WTC11 (cell line): Measurements from ENCODE around the gene RAB22A. TPM values are rescaled to one million over a fixed set of nuclear protein-coding genes. Genes with fewer than 3 reads are reported as not detected.
A peak's percentile ranks its signal among the peaks of the same experiment; 100 is the strongest.

Source experiments
- ATAC-seq: fragments of 200-7000 bp; cut with Tn5 transposase; 2 replicates; pipeline ENCODE4 v1.10.0; 2021; ENCODE audit warnings: mild to moderate bottlenecking, moderate library complexity
- CTCF ChIA-PET: fragments of 300-600 bp; sonication (Branson Sonifier 250); formaldehyde crosslinking; loops from one replicate; lab custom pipeline; 2021; ENCODE audit warnings: antibody characterized with exemption; lab: Charles Lee
- POLR2A ChIA-PET: fragments of 350-600 bp; sonication (Branson Sonifier 250); formaldehyde crosslinking; loops from one replicate; lab custom pipeline; 2021; ENCODE audit warnings: antibody characterized with exemption; lab: Charles Lee
- DNase-seq: peaks from one replicate; pipeline ENCODE4 v3.0.0; 2021; ENCODE audit warnings: low spot score
- H3K27ac Mint-ChIP-seq: 2 replicates; pipeline ENCODE4 v1.8.0; 2021; ENCODE audit warnings: mixed read lengths
- H3K27me3 Mint-ChIP-seq: 2 replicates; pipeline ENCODE4 v1.8.0; 2021; ENCODE audit warnings: low read depth, mild to moderate bottlenecking, moderate library complexity, mixed read lengths
- H3K36me3 Mint-ChIP-seq: 2 replicates; pipeline ENCODE4 v1.8.0; 2021; ENCODE audit warnings: mixed read lengths
- H3K4me1 Mint-ChIP-seq: 2 replicates; pipeline ENCODE4 v1.8.0; 2022; ENCODE audit warnings: mixed read lengths
- H3K4me3 Mint-ChIP-seq: 2 replicates; pipeline ENCODE4 v1.8.0; 2021; ENCODE audit warnings: mild to moderate bottlenecking, moderate library complexity, mixed read lengths
- H3K9me3 Mint-ChIP-seq: 2 replicates; pipeline ENCODE4 v1.8.0; 2021; ENCODE audit warnings: mixed read lengths
- ESRRA ChIP-seq: sonication (generic); formaldehyde crosslinking; IDR thresholded peaks from 2 replicates; pipeline ENCODE4 v1.8.1; 2022; ENCODE audit warnings: mild to moderate bottlenecking, missing genetic modification reagents, borderline replicate concordance
- IRF2 ChIP-seq: sonication (generic); formaldehyde crosslinking; IDR thresholded peaks from 2 replicates; pipeline ENCODE4 v1.8.0; 2022; ENCODE audit warnings: low read depth, missing genetic modification reagents, borderline replicate concordance
- NR1H2 ChIP-seq: sonication (generic); formaldehyde crosslinking; IDR thresholded peaks from 2 replicates; pipeline ENCODE4 v1.9.0; 2021; ENCODE audit warnings: mild to moderate bottlenecking, moderate library complexity, missing genetic modification reagents
- ZNF263 ChIP-seq: sonication (generic); formaldehyde crosslinking; IDR thresholded peaks from 2 replicates; pipeline ENCODE4 v1.8.1; 2022; ENCODE audit warnings: low read depth, mild to moderate bottlenecking, moderate library complexity, missing genetic modification reagents
- ZNF396 ChIP-seq: fragments of 250-450 bp; sonication (Bioruptor Pico); IDR thresholded peaks from 2 replicates; pipeline ENCODE4 v1.8.0; 2021; ENCODE audit warnings: mild to moderate bottlenecking, moderate library complexity, borderline replicate concordance
- total RNA-seq: library from RNA; stranded (reverse); gene quantifications from 3 replicates; pipeline ENCODE4 v1.2.3, GENCODE V29; 2021
- TF ChIP-seq, protein P1 (sequence below): sonication (generic); formaldehyde crosslinking; IDR thresholded peaks from 2 replicates; pipeline ENCODE4 v1.8.0; 2023; ENCODE audit warnings: mild to moderate bottlenecking, missing genetic modification reagents
- TF ChIP-seq, protein P2 (sequence below): sonication (generic); formaldehyde crosslinking; IDR thresholded peaks from 2 replicates; pipeline ENCODE4 v1.8.1; 2023; ENCODE audit warnings: mild to moderate bottlenecking, moderate library complexity, missing genetic modification reagents
- TF ChIP-seq, protein P3 (sequence below): sonication (generic); formaldehyde crosslinking; IDR thresholded peaks from 2 replicates; pipeline ENCODE4 v1.8.0; 2022; ENCODE audit warnings: mild to moderate bottlenecking, missing genetic modification reagents
- TF ChIP-seq, protein P4 (sequence below): sonication (generic); formaldehyde crosslinking; conservative IDR thresholded peaks from 2 replicates; pipeline ENCODE4 v1.8.1; 2023; ENCODE audit warnings: mild to moderate bottlenecking, low read depth, missing genetic modification reagents, moderate library complexity
- TF ChIP-seq, protein P5 (sequence below): fragments of 250-450 bp; sonication (Bioruptor Pico); IDR thresholded peaks from 2 replicates; pipeline ENCODE4 v1.8.0; 2021; ENCODE audit warnings: mild to moderate bottlenecking
- TF ChIP-seq, protein P6 (sequence below): sonication (generic); formaldehyde crosslinking; IDR thresholded peaks from 2 replicates; pipeline ENCODE4 v1.8.1; 2022; ENCODE audit warnings: mild to moderate bottlenecking, moderate library complexity, missing genetic modification reagents
- TF ChIP-seq, protein P7 (sequence below): sonication (generic); formaldehyde crosslinking; IDR thresholded peaks from 2 replicates; pipeline ENCODE4 v1.8.0; 2022; ENCODE audit warnings: mild to moderate bottlenecking, missing genetic modification reagents

The RAB22A gene
- total RNA-seq, 1 experiment from 2014 or later, result 6.0 TPM

DNA sequence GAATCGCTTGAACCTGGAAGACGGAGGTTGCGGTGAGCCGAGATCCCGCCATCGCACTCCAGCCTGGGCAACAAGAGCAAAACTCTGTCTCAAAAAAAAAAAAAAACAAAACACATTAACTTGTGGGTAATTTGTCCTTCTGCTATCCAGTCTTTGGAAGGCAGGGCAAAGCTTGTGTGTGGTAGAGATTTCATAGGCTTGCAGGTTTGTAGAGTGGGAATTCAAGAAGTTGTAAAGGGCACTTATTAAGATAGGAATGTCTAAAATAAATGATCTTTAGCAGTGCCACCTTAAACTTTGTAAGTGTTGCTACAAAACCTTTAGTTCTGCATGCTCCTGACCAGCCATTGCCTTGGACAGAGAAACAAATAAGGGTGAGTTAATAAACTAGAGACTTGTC, 87.9 kb downstream of the RAB22A start (continued):
- TF ChIP-seq, protein P1, sequence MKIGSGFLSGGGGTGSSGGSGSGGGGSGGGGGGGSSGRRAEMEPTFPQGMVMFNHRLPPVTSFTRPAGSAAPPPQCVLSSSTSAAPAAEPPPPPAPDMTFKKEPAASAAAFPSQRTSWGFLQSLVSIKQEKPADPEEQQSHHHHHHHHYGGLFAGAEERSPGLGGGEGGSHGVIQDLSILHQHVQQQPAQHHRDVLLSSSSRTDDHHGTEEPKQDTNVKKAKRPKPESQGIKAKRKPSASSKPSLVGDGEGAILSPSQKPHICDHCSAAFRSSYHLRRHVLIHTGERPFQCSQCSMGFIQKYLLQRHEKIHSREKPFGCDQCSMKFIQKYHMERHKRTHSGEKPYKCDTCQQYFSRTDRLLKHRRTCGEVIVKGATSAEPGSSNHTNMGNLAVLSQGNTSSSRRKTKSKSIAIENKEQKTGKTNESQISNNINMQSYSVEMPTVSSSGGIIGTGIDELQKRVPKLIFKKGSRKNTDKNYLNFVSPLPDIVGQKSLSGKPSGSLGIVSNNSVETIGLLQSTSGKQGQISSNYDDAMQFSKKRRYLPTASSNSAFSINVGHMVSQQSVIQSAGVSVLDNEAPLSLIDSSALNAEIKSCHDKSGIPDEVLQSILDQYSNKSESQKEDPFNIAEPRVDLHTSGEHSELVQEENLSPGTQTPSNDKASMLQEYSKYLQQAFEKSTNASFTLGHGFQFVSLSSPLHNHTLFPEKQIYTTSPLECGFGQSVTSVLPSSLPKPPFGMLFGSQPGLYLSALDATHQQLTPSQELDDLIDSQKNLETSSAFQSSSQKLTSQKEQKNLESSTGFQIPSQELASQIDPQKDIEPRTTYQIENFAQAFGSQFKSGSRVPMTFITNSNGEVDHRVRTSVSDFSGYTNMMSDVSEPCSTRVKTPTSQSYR (CRISPR knock-in tag), result no peak
- TF ChIP-seq ZNF396 (CRISPR knock-in tag) (no peak), ZNF263 (CRISPR knock-in tag) (no peak), ESRRA (CRISPR knock-in tag) (no peak)
- TF ChIP-seq, protein P2, sequence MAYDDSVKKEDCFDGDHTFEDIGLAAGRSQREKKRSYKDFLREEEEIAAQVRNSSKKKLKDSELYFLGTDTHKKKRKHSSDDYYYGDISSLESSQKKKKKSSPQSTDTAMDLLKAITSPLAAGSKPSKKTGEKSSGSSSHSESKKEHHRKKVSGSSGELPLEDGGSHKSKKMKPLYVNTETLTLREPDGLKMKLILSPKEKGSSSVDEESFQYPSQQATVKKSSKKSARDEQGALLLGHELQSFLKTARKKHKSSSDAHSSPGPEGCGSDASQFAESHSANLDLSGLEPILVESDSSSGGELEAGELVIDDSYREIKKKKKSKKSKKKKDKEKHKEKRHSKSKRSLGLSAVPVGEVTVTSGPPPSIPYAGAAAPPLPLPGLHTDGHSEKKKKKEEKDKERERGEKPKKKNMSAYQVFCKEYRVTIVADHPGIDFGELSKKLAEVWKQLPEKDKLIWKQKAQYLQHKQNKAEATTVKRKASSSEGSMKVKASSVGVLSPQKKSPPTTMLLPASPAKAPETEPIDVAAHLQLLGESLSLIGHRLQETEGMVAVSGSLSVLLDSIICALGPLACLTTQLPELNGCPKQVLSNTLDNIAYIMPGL (CRISPR knock-in tag), result no peak
- TF ChIP-seq, protein P3, sequence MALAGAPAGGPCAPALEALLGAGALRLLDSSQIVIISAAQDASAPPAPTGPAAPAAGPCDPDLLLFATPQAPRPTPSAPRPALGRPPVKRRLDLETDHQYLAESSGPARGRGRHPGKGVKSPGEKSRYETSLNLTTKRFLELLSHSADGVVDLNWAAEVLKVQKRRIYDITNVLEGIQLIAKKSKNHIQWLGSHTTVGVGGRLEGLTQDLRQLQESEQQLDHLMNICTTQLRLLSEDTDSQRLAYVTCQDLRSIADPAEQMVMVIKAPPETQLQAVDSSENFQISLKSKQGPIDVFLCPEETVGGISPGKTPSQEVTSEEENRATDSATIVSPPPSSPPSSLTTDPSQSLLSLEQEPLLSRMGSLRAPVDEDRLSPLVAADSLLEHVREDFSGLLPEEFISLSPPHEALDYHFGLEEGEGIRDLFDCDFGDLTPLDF (CRISPR knock-in tag), result no peak

DNA sequence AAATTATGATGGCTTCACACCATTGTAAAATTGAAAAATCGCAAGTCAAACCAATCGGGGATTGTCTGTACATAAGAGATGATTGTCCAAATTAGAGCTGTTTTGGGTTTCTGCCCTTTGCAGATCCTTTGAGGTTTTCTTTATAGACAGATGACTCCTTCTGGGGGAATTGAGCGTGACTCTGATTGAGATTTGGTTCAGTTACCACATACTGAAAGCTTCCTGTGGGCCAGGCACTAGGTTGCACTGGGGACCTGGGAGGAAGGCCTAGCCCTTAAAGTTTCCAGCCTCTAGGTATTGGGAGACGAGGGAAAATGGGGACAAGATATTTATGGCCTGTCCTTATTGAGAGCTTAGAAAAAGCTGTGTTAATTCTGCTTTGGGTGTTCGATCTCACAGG, 88.7 kb downstream of the RAB22A start:
- ChIA-PET POLR2A (interaction anchor here (0.8 to 2.3 kb wide), 2 partner anchors 9 to 23 kb away, joined by 4 to 9 read pairs; partner anchors contain the start of gene VAPB), CTCF (no interaction called here)
- no peak for ATAC-seq
- H3K27me3 Mint-ChIP-seq, result no peaks in the 10 kb centered on the region
- H3K9me3 Mint-ChIP-seq, result no peaks in the 10 kb centered on the region
- H3K4me1 Mint-ChIP-seq, result peaks cover 45% of the 10 kb centered on the region
- TF ChIP-seq, protein P4, sequence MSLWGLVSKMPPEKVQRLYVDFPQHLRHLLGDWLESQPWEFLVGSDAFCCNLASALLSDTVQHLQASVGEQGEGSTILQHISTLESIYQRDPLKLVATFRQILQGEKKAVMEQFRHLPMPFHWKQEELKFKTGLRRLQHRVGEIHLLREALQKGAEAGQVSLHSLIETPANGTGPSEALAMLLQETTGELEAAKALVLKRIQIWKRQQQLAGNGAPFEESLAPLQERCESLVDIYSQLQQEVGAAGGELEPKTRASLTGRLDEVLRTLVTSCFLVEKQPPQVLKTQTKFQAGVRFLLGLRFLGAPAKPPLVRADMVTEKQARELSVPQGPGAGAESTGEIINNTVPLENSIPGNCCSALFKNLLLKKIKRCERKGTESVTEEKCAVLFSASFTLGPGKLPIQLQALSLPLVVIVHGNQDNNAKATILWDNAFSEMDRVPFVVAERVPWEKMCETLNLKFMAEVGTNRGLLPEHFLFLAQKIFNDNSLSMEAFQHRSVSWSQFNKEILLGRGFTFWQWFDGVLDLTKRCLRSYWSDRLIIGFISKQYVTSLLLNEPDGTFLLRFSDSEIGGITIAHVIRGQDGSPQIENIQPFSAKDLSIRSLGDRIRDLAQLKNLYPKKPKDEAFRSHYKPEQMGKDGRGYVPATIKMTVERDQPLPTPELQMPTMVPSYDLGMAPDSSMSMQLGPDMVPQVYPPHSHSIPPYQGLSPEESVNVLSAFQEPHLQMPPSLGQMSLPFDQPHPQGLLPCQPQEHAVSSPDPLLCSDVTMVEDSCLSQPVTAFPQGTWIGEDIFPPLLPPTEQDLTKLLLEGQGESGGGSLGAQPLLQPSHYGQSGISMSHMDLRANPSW (CRISPR knock-in tag), result no peak
- TF ChIP-seq IRF2, result no peak
- TF ChIP-seq, protein P5, sequence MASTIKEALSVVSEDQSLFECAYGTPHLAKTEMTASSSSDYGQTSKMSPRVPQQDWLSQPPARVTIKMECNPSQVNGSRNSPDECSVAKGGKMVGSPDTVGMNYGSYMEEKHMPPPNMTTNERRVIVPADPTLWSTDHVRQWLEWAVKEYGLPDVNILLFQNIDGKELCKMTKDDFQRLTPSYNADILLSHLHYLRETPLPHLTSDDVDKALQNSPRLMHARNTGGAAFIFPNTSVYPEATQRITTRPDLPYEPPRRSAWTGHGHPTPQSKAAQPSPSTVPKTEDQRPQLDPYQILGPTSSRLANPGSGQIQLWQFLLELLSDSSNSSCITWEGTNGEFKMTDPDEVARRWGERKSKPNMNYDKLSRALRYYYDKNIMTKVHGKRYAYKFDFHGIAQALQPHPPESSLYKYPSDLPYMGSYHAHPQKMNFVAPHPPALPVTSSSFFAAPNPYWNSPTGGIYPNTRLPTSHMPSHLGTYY, result no peak
- no peak for TF ChIP-seq NR1H2 (CRISPR knock-in tag)
- TF ChIP-seq, protein P6, sequence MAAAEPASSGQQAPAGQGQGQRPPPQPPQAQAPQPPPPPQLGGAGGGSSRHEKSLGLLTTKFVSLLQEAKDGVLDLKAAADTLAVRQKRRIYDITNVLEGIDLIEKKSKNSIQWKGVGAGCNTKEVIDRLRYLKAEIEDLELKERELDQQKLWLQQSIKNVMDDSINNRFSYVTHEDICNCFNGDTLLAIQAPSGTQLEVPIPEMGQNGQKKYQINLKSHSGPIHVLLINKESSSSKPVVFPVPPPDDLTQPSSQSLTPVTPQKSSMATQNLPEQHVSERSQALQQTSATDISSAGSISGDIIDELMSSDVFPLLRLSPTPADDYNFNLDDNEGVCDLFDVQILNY, result no peak
- TF ChIP-seq, protein P7, sequence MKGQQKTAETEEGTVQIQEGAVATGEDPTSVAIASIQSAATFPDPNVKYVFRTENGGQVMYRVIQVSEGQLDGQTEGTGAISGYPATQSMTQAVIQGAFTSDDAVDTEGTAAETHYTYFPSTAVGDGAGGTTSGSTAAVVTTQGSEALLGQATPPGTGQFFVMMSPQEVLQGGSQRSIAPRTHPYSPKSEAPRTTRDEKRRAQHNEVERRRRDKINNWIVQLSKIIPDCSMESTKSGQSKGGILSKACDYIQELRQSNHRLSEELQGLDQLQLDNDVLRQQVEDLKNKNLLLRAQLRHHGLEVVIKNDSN (CRISPR knock-in tag), result no peak
- H3K4me3 Mint-ChIP-seq, result no peak overlapping the region
- peak overlapping the region; percentile 57; the same call in 1 of the 2 replicates for H3K27ac Mint-ChIP-seq
- peaks cover 2% of the 10 kb centered on the region for H3K36me3 Mint-ChIP-seq
- no peak for DNase-seq
